ENCODE data around the gene BID. TPM values are rescaled to one million over a fixed set of nuclear protein-coding genes. Genes with fewer than 3 reads are reported as not detected.

BID gene
- total RNA-seq, 1 experiment from 2014 or later = 23.2 TPM

GRCh38 chr22:17732251-17732854 lies 41.9 kb downstream of the BID start:
- no peak overlapping the region for H4K8ac ChIP-seq (replicated peaks; ENCODE audit: insufficient read length, low read depth, low read length)
- H2BK20ac ChIP-seq (ENCODE audit: low read depth, low read length, poor library complexity, severe bottlenecking) = no peak overlapping the region
- H2BK5ac ChIP-seq (ENCODE audit: insufficient read length, low read length) = no peak overlapping the region
- no peaks in the 10 kb centered on the region for H3K79me1 ChIP-seq (ENCODE audit: insufficient read depth, low read depth, low read length, poor library complexity, severe bottlenecking)
- Mint-ChIP-seq H3K36me3 (ENCODE audit: insufficient read depth in 1 of 3, low read depth in 3 of 3) (peaks cover 6 to 25% (median 13%) of the 10 kb centered on the region in 3 experiments; a peak in 6 of 7 replicates), H3K4me3 (no peak overlapping the region), H3K4me1 (no peaks in the 10 kb centered on the region), H3K27ac (no peak overlapping the region), H3K27me3 (ENCODE audit: low read depth) (no peaks in the 10 kb centered on the region), H3K9me3 (no peaks in the 10 kb centered on the region)
- H3K27ac ChIP-seq (ENCODE audit: insufficient read length, low read depth, low read length) = no peak overlapping the region
- no peak for TF ChIP-seq CTCF (conservative IDR thresholded peaks at IDR 0.05)
- no peak overlapping the region for H3K23ac ChIP-seq (ENCODE audit: insufficient read length, low read depth, low read length)
- no peak overlapping the region for H3K56ac ChIP-seq (ENCODE audit: insufficient read length, low read depth, low read length)
- WGBS (ENCODE audit: extremely low coverage, insufficient read length, low lambda C conversion rate) = no CpG with 5 or more reads among the region's 2 CpGs
- H3K4me1 ChIP-seq (ENCODE audit: insufficient read depth, low read length) = no peaks in the 10 kb centered on the region
- H3K27me3 ChIP-seq (ENCODE audit: insufficient read depth, low read length) = no peaks in the 10 kb centered on the region
- H3K79me2 ChIP-seq (ENCODE audit: insufficient read depth, low read length) = no peaks in the 10 kb centered on the region
- H4K91ac ChIP-seq (ENCODE audit: insufficient read length, low read depth, low read length) = no peak overlapping the region
- H4K20me1 ChIP-seq (ENCODE audit: control insufficient read depth, insufficient read depth, insufficient read length) = no peaks in the 10 kb centered on the region
- H2BK15ac ChIP-seq (ENCODE audit: low read depth, low read length) = no peak overlapping the region
- H3K9me3 ChIP-seq (ENCODE audit: control insufficient read depth, low read depth, low read length) = no peaks in the 10 kb centered on the region
- no peak overlapping the region for H3K9ac ChIP-seq (ENCODE audit: extremely low read depth, insufficient read length, low read length)
- no peak overlapping the region for H2AK5ac ChIP-seq (ENCODE audit: insufficient read length, low read length)
- no peak overlapping the region for H3K4me2 ChIP-seq (ENCODE audit: insufficient read depth, insufficient read length, low read length)
- no peak for DNase-seq
- H3K4ac ChIP-seq (ENCODE audit: low read depth, low read length) = no peak overlapping the region
- H2BK120ac ChIP-seq (ENCODE audit: low read depth, low read length, poor library complexity, severe bottlenecking) = no peak overlapping the region
- no peak overlapping the region for H3T11ph ChIP-seq (ENCODE audit: low read length)
- H3K18ac ChIP-seq (ENCODE audit: insufficient read length, low read depth, low read length) = no peak overlapping the region
- H3K23me2 ChIP-seq (ENCODE audit: insufficient read length, low read depth, low read length, poor library complexity, severe bottlenecking) = no peaks in the 10 kb centered on the region
- no peak overlapping the region for H3K14ac ChIP-seq (ENCODE audit: insufficient read depth, low read length)
- H2AFZ ChIP-seq (ENCODE audit: low read length) = no peak overlapping the region
- H4K5ac ChIP-seq (ENCODE audit: insufficient read length, low read depth, low read length) = no peak overlapping the region
- H2BK12ac ChIP-seq (ENCODE audit: insufficient read length, low read depth, low read length) = no peak overlapping the region

Measured in H9 (cell line).